HepG2 (cell line): ENCODE measurements around the gene TMEM221. TPM values are rescaled to one million over a fixed set of nuclear protein-coding genes. Genes with fewer than 3 reads are reported as not detected.

ENCODE experiments used
- ATAC-seq: fragments of 200-7000 bp; cut with Tn5 transposase; 3 replicates; pipeline ENCODE4 v1.9.1; 2020; ENCODE audit warnings: mild to moderate bottlenecking, moderate library complexity
- BruUV-seq: library from RNA; stranded (reverse); fragments of 400-500 nt; replicated peaks from 2 replicates; lab custom pipeline; 2021; lab: Mats Ljungman, UMichigan
- CTCF ChIA-PET: fragments of 300-600 bp; formaldehyde crosslinking; extraction: SDS; loops from one replicate; lab custom pipeline; 2021; ENCODE audit warnings: low total read pairs, inconsistent platforms, low intra/inter-chr PET ratio; lab: Yijun Ruan, JAX
- POLR2A ChIA-PET: fragments of 350-600 bp; sonication (Branson Sonifier 250); formaldehyde crosslinking; loops from one replicate; lab custom pipeline; 2020; ENCODE audit warnings: antibody characterized with exemption, inconsistent platforms; lab: Yijun Ruan, JAX
- DNase-seq: peaks from one replicate; pipeline ENCODE4 v3.0.0-alpha.2; 2015; ENCODE audit warnings: low spot score
- FAIRE-seq: peaks from 3 replicates; lab custom pipeline; 2011; peaks lifted over from hg19 to GRCh38; lab: Jason Lieb, UNC
- H2AFZ ChIP-seq: one replicate; pipeline ENCODE4 v1.6.1; 2011; ENCODE audit warnings: low read length, inconsistent platforms
- H3K27ac ChIP-seq: fragments of 300-600 bp; 3 replicates; pipeline ENCODE4 v1.8.0; 2011; ENCODE audit warnings: mixed run types, mild to moderate bottlenecking, mixed read lengths, low read length, inconsistent platforms; ENCODE audit not compliant: insufficient read depth; ENCODE audit errors: extremely low read length
- H3K27me3 ChIP-seq, 2 experiments: fragments of 200-600 bp in 1 of 2; 2 replicates in 1 of 2; 3 replicates in 1 of 2; pipeline versions ENCODE4 v1.6.0 to v1.8.0; 2011; ENCODE audit warnings: low read length in 2 of 2, mild to moderate bottlenecking in 2 of 2, moderate library complexity in 2 of 2, inconsistent platforms in 1 of 2; ENCODE audit not compliant: insufficient read depth in 2 of 2, control insufficient read depth in 1 of 2
- H3K36me3 ChIP-seq, 2 experiments: fragments of 200-600 bp in 1 of 2; replicated peaks in 1 of 2; 2 replicates in 1 of 2; 3 replicates in 1 of 2; pipeline versions ENCODE4 v1.5.1 to v1.8.0; 2011; ENCODE audit warnings: low read length in 2 of 2, inconsistent platforms in 1 of 2; ENCODE audit not compliant: insufficient read depth in 2 of 2, control insufficient read depth in 1 of 2
- H3K4me1 ChIP-seq: 2 replicates; pipeline ENCODE4 v1.5.1; 2012; ENCODE audit warnings: low read length, inconsistent platforms; ENCODE audit not compliant: insufficient read depth
- H3K4me2 ChIP-seq: 2 replicates; pipeline ENCODE4 v1.6.0; 2011; ENCODE audit warnings: low read depth, low read length, inconsistent platforms
- H3K4me3 ChIP-seq, 3 experiments: fragments of 200-600 bp in 1 of 3; sonication (generic), shearing (Covaris generic) in 1 of 3; replicated peaks in 1 of 3; 2 replicates each; pipeline ENCODE4 v1.5.1; 2011 to 2016; ENCODE audit warnings: low read length in 3 of 3, inconsistent platforms in 2 of 3, low read depth in 2 of 3, mild to moderate bottlenecking in 2 of 3, control low read depth in 1 of 3, mixed read lengths in 1 of 3; ENCODE audit not compliant: insufficient read depth in 1 of 3
- H3K79me2 ChIP-seq: one replicate; pipeline ENCODE4 v1.6.1; 2011; ENCODE audit warnings: low read length, inconsistent platforms; ENCODE audit not compliant: insufficient read depth
- H3K9ac ChIP-seq: 2 replicates; pipeline ENCODE4 v1.6.0; 2011; ENCODE audit warnings: mild to moderate bottlenecking, low read depth, low read length, inconsistent platforms; ENCODE audit not compliant: insufficient read depth
- H3K9me3 ChIP-seq: 2 replicates; pipeline ENCODE4 v1.5.1; 2012; ENCODE audit warnings: mild to moderate bottlenecking, low read length
- H4K20me1 ChIP-seq: 2 replicates; pipeline ENCODE4 v1.6.0; 2011; ENCODE audit warnings: inconsistent platforms, mild to moderate bottlenecking, low read length, moderate library complexity; ENCODE audit not compliant: insufficient read depth
- ATF2 ChIP-seq: sonication (generic); formaldehyde crosslinking; IDR thresholded peaks from 2 replicates; pipeline ENCODE4 v1.4.0; 2020; ENCODE audit warnings: missing genetic modification reagents
- HNRNPK ChIP-seq: fragments of 200-400 bp; formaldehyde crosslinking; IDR thresholded peaks from 2 replicates; pipeline ENCODE4 v1.6.1; 2018; ENCODE audit warnings: low read length, low read depth, moderate library complexity, mild to moderate bottlenecking; ENCODE audit not compliant: poor library complexity, severe bottlenecking
- PLSCR1 ChIP-seq: sonication (generic); formaldehyde crosslinking; IDR thresholded peaks from 2 replicates; pipeline ENCODE4 v1.5.0; 2020; ENCODE audit warnings: missing genetic modification reagents, mild to moderate bottlenecking, borderline replicate concordance
- ZBTB40 ChIP-seq, 2 experiments: fragments of 450-650 bp in 1 of 2; sonication (generic) in 1 of 2; formaldehyde crosslinking in 1 of 2; IDR thresholded peaks; 2 replicates each; pipeline versions ENCODE4 v1.6.1 to v1.8.0; 2016 to 2022; ENCODE audit warnings: antibody characterized with exemption in 1 of 2, mild to moderate bottlenecking in 1 of 2, missing genetic modification reagents in 1 of 2
- ZNF18 ChIP-seq: sonication (generic); formaldehyde crosslinking; IDR thresholded peaks from 2 replicates; pipeline ENCODE4 v1.8.0; 2022; ENCODE audit warnings: mild to moderate bottlenecking, missing genetic modification reagents; ENCODE audit not compliant: insufficient replicate concordance
- WGBS: methylation state at CpG from one replicate; pipeline ENCODE4 v1.1.6; 2017; ENCODE audit warnings: low lambda C conversion rate; 5-methylcytosine and 5-hydroxymethylcytosine counted together
- in situ Hi-C: cut with HindIII; loops from 2 replicates; pipeline ENCODE4 v1.10.0; 2017; ENCODE audit warnings: low pct_unique_long_range_greater_than_20kb; ENCODE audit not compliant: extremely low pct_ligation_motif_present
- intact Hi-C: fragments of 100-400 bp; cut with micrococcal nuclease; formaldehyde crosslinking; loops from one replicate; pipeline ENCODE4 v1.10.0; 2022; ENCODE audit not compliant: unreplicated experiment
- polyA plus RNA-seq, 8 experiments: library from polyadenylated mRNA; depleted of rRNA in 3 of 8; stranded (reverse) in 7 of 8; unstranded in 1 of 8; fragments of >200 nt; fragmentation: Illumina TruSeq in 4 of 8; extraction: Trizol in 4 of 8; gene quantifications; 2 replicates each; pipeline versions ENCODE4 v1.2.1 to v1.2.3, GENCODE V29; 2011 to 2016; ENCODE audit warnings: low read depth in 4 of 8, missing spikeins in 1 of 8, mixed read lengths in 1 of 8; ENCODE audit not compliant: insufficient read depth in 1 of 8
- total RNA-seq, 5 experiments: library from RNA; depleted of rRNA; stranded (reverse); fragments of >200 nt; fragmentation: Illumina TruSeq; extraction: Trizol; gene quantifications; 2 replicates each; pipeline ENCODE4 v1.2.3, GENCODE V29; 2016; ENCODE audit warnings: low read depth in 1 of 5

Gene TMEM221
- total and polyA plus RNA-seq, 2 of the 13 experiments (the other 11 are each of a cell fraction or from before 2014, with no cell fraction given), result 0.33 to 0.77 TPM

GRCh38 chr19:17467471-17468301, 19.2 kb upstream of the TMEM221 start:
- in situ Hi-C loops, result no loop called here
- peak overlapping the region; percentile 98; the same call in 1 of the 2 replicates for H3K4me2 ChIP-seq
- no peak for DNase-seq
- no peak overlapping the region for H3K4me3 ChIP-seq
- H3K79me2 ChIP-seq, result peaks cover 8% of the 10 kb centered on the region
- no TSS peak for BruUV-seq
- no peaks in the 10 kb centered on the region for H3K36me3 ChIP-seq
- no peaks in the 10 kb centered on the region for H3K9me3 ChIP-seq
- peaks cover 0 to 10% of the 10 kb centered on the region in 2 experiments; a peak in 2 of 5 replicates for H3K27me3 ChIP-seq
- ChIA-PET CTCF (interaction anchor here (2.4 kb wide), 1 partner anchor 28 kb away, joined by 8 read pairs; no protein-coding TSS in a partner anchor), POLR2A (no interaction called here)
- H3K27ac ChIP-seq, result no peak overlapping the region
- no peak overlapping the region for H3K9ac ChIP-seq
- ATAC-seq, result no peak
- FAIRE-seq, result no peak
- no peak overlapping the region for H2AFZ ChIP-seq
- 13% methylated on average over 12 of the region's 12 CpGs for WGBS
- intact Hi-C loops, result loop anchor here (1.0 to 10.0 kb wide), 2 partner anchors 19 to 123 kb away; partner anchors contain the start of gene TMEM221
- no peak for TF ChIP-seq PLSCR1 (CRISPR knock-in tag)
- TF ChIP-seq ZNF18 (CRISPR knock-in tag), result no peak
- no peak for TF ChIP-seq ATF2
- TF ChIP-seq HNRNPK, result peak; percentile 69
- TF ChIP-seq ZBTB40 (IDR thresholded peaks at IDR 0.05), result peak; percentile 14; the same call in 1 of the 2 replicates
- TF ChIP-seq ZBTB40 (CRISPR knock-in tag; IDR thresholded peaks at IDR 0.05), result no peak
- peaks cover 50% of the 10 kb centered on the region for H3K4me1 ChIP-seq
- no peaks in the 10 kb centered on the region for H4K20me1 ChIP-seq
